GM23338 (cell line): Measurements from ENCODE around the gene SEC22A. TPM values are rescaled to one million over a fixed set of nuclear protein-coding genes. Genes with fewer than 3 reads are reported as not detected.
A peak's percentile ranks its signal among the peaks of the same experiment; 100 is the strongest.

Experiments
- ATAC-seq: fragments of 200-7000 bp; cut with Tn5 transposase; 3 replicates; pipeline ENCODE4 v1.9.1; 2020
- DNase-seq: peaks from one replicate; pipeline ENCODE4 v3.0.0-alpha.2; 2015; ENCODE audit warnings: low spot score
- H2AFZ ChIP-seq: fragments of 200-600 bp; sonication (generic); 2 replicates; pipeline ENCODE4 v1.8.0; 2016; ENCODE audit warnings: antibody characterized with exemption, mild to moderate bottlenecking, moderate library complexity
- H3F3A ChIP-seq: fragments of 200-600 bp; sonication (generic); replicated peaks from 2 replicates; pipeline ENCODE4 v1.8.0; 2017; ENCODE audit warnings: antibody characterized with exemption, mixed run types, low read depth
- H3K27ac ChIP-seq: fragments of 200-600 bp; sonication (generic); 2 replicates; pipeline ENCODE4 v1.6.1; 2016; ENCODE audit warnings: low read depth
- H3K27me3 ChIP-seq: fragments of 200-600 bp; sonication (generic); 2 replicates; pipeline ENCODE4 v1.8.0; 2016; ENCODE audit warnings: mild to moderate bottlenecking, mixed run types, moderate library complexity; ENCODE audit not compliant: insufficient read depth
- H3K36me3 ChIP-seq: fragments of 200-600 bp; sonication (generic); 2 replicates; pipeline ENCODE4 v1.8.0; 2016; ENCODE audit warnings: mild to moderate bottlenecking; ENCODE audit not compliant: insufficient read depth
- H3K4me1 ChIP-seq: fragments of 200-600 bp; sonication (generic); 2 replicates; pipeline ENCODE4 v1.8.0; 2016; ENCODE audit warnings: mild to moderate bottlenecking, moderate library complexity; ENCODE audit not compliant: insufficient read depth
- H3K4me2 ChIP-seq: fragments of 200-600 bp; sonication (generic); 2 replicates; pipeline ENCODE4 v1.7.1; 2017; ENCODE audit warnings: mixed run types
- H3K4me3 ChIP-seq: fragments of 200-600 bp; sonication (generic); 2 replicates; pipeline ENCODE4 v1.6.1; 2016; ENCODE audit warnings: mixed run types
- H3K79me2 ChIP-seq: fragments of 200-600 bp; sonication (generic); replicated peaks from 2 replicates; pipeline ENCODE4 v1.8.0; 2017; ENCODE audit warnings: mild to moderate bottlenecking; ENCODE audit not compliant: insufficient read depth
- H3K9me2 ChIP-seq: fragments of 200-600 bp; sonication (generic); 2 replicates; pipeline ENCODE4 v1.8.0; 2017; ENCODE audit not compliant: insufficient read depth
- H4K20me1 ChIP-seq: fragments of 200-600 bp; sonication (generic); replicated peaks from 2 replicates; pipeline ENCODE4 v1.8.0; 2017; ENCODE audit warnings: mild to moderate bottlenecking; ENCODE audit not compliant: insufficient read depth
- H3K27ac Mint-ChIP-seq: 2 replicates; pipeline ENCODE4 v1.8.0; 2020; ENCODE audit warnings: inconsistent platforms, mild to moderate bottlenecking, moderate library complexity, mixed read lengths
- H3K27me3 Mint-ChIP-seq: 3 replicates; pipeline ENCODE4 v1.8.0; 2022; ENCODE audit warnings: low read depth, mild to moderate bottlenecking, moderate library complexity, mixed read lengths, inconsistent platforms; ENCODE audit not compliant: insufficient read depth, poor library complexity
- H3K36me3 Mint-ChIP-seq: 3 replicates; pipeline ENCODE4 v1.8.0; 2021; ENCODE audit warnings: low read depth, mild to moderate bottlenecking, inconsistent platforms, moderate library complexity, mixed read lengths
- H3K4me1 Mint-ChIP-seq: 3 replicates; pipeline ENCODE4 v1.8.0; 2020; ENCODE audit warnings: mild to moderate bottlenecking, inconsistent platforms, mixed read lengths
- H3K4me3 Mint-ChIP-seq: 3 replicates; pipeline ENCODE4 v1.8.0; 2021; ENCODE audit warnings: moderate library complexity, mild to moderate bottlenecking, inconsistent platforms, mixed read lengths
- H3K9me3 Mint-ChIP-seq: 3 replicates; pipeline ENCODE4 v1.8.0; 2020; ENCODE audit warnings: moderate library complexity, mild to moderate bottlenecking, inconsistent platforms, mixed read lengths
- CREB1 ChIP-seq: fragments of 250-450 bp; sonication (Bioruptor Pico); IDR thresholded peaks from 2 replicates; pipeline ENCODE4 v1.5.0; 2020; ENCODE audit warnings: low read depth, mild to moderate bottlenecking, moderate library complexity
- CTCF ChIP-seq, 2 experiments: fragments of 200-600 bp in 1 of 2; sonication (generic) in 1 of 2; conservative IDR thresholded peaks; 2 replicates each; pipeline versions ENCODE4 v1.5.1 to v1.6.1; 2016 to 2017; ENCODE audit warnings: antibody characterized with exemption in 2 of 2, low read depth in 2 of 2, mild to moderate bottlenecking in 2 of 2, moderate library complexity in 1 of 2
- ETS1 ChIP-seq: IDR thresholded peaks from 2 replicates; pipeline ENCODE4 v1.6.1; 2016; ENCODE audit warnings: antibody characterized with exemption
- EZH2 ChIP-seq: fragments of 200-600 bp; sonication (generic); IDR thresholded peaks from one replicate; pipeline ENCODE4 v1.8.0; 2017; ENCODE audit warnings: antibody characterized with exemption, mild to moderate bottlenecking, low read depth; ENCODE audit not compliant: unreplicated experiment
- EZH2phosphoT487 ChIP-seq: fragments of 200-600 bp; sonication (generic); IDR thresholded peaks from one replicate; pipeline ENCODE4 v1.8.1; 2018; ENCODE audit warnings: antibody characterized with exemption; ENCODE audit not compliant: unreplicated experiment
- JUNB ChIP-seq: IDR thresholded peaks from one replicate; pipeline ENCODE4 v1.6.1; 2016; ENCODE audit warnings: antibody characterized with exemption; ENCODE audit not compliant: unreplicated experiment
- NANOG ChIP-seq: IDR thresholded peaks from 2 replicates; pipeline ENCODE4 v1.6.1; 2016; ENCODE audit warnings: antibody characterized with exemption, borderline replicate concordance
- POLR2AphosphoS5 ChIP-seq: IDR thresholded peaks from 2 replicates; pipeline ENCODE4 v1.6.1; 2016; ENCODE audit warnings: antibody characterized with exemption, low read depth
- REST ChIP-seq: IDR thresholded peaks from one replicate; pipeline ENCODE4 v1.6.1; 2018; ENCODE audit warnings: antibody characterized with exemption; ENCODE audit not compliant: unreplicated experiment
- STAT1 ChIP-seq: IDR thresholded peaks from one replicate; pipeline ENCODE4 v1.6.1; 2016; ENCODE audit warnings: antibody characterized with exemption; ENCODE audit not compliant: unreplicated experiment
- ZNF114 ChIP-seq: fragments of 250-450 bp; sonication (Bioruptor Pico); IDR thresholded peaks from 2 replicates; pipeline ENCODE4 v1.5.0; 2020; ENCODE audit warnings: mild to moderate bottlenecking, moderate library complexity
- ZNF331 ChIP-seq: fragments of 250-450 bp; sonication (Bioruptor Pico); IDR thresholded peaks from 2 replicates; pipeline ENCODE4 v1.5.0; 2020; ENCODE audit warnings: low read depth, mild to moderate bottlenecking, moderate library complexity
- ZNF462 ChIP-seq: fragments of 250-450 bp; sonication (Bioruptor Pico); IDR thresholded peaks from 2 replicates; pipeline ENCODE4 v1.5.0; 2020; ENCODE audit warnings: mild to moderate bottlenecking, moderate library complexity
- polyA plus RNA-seq: library from polyadenylated mRNA; unstranded; fragments of >200 nt; fragmentation: Nextera tagmentation; extraction: Ambion mirVana; gene quantifications from 2 replicates; pipeline ENCODE4 v1.2.1, GENCODE V29; 2016
- total RNA-seq: library from RNA; depleted of rRNA; stranded (reverse); fragments of >200 nt; shearing (Covaris generic); gene quantifications from 2 replicates; pipeline ENCODE4 v1.2.3, GENCODE V29; 2014

SEC22A gene
- total and polyA plus RNA-seq, 2 experiments from 2014 or later: 11.2 to 24.1 TPM

- Histone ChIP-seq H3K79me2 (peaks cover 8% of the 10 kb centered on the region), H3K27me3 (no peaks in the 10 kb centered on the region), H3K4me2 (peak overlapping the region; percentile 13)
Measured at GRCh38 chr3:123314359-123315270, 112.9 kb downstream of the SEC22A start.

More at GRCh38 chr3:123314359-123315270, 112.9 kb downstream of the SEC22A start:
- Histone ChIP-seq H3K36me3 (no peaks in the 10 kb centered on the region), H3F3A (peaks cover 22% of the 10 kb centered on the region), H3K27ac (peak overlapping the region; percentile 96), H4K20me1 (no peaks in the 10 kb centered on the region), H2AFZ (no peak overlapping the region), H3K4me1 (peaks cover 64% of the 10 kb centered on the region), H3K4me3 (peak overlapping the region; percentile 13; the same call in 1 of the 2 replicates), H3K9me2 (no peaks in the 10 kb centered on the region)
- peak overlapping the region; percentile 70 for H3K4me3 Mint-ChIP-seq
- H3K9me3 Mint-ChIP-seq: no peaks in the 10 kb centered on the region; the same call in 2 of the 3 replicates
- peak overlapping the region; percentile 99 for H3K27ac Mint-ChIP-seq
- H3K27me3 Mint-ChIP-seq: peaks cover 28% of the 10 kb centered on the region
- DNase-seq (peak; percentile 99), ATAC-seq (peak; percentile 87)
- peaks cover 6% of the 10 kb centered on the region for H3K36me3 Mint-ChIP-seq
- peaks cover 77% of the 10 kb centered on the region for H3K4me1 Mint-ChIP-seq
- TF ChIP-seq ZNF114 (CRISPR knock-in tag) (no peak; the same call in 1 of the 2 replicates), REST (no peak), ETS1 (no peak), JUNB (no peak), NANOG (peak; percentile 31; the same call in 1 of the 2 replicates), EZH2phosphoT487 (no peak), EZH2 (no peak), CREB1 (peak; percentile 49), ZNF462 (CRISPR knock-in tag) (peak; percentile 85; the same call in 1 of the 2 replicates), POLR2AphosphoS5 (peak; percentile 44), STAT1 (no peak), CTCF (conservative IDR thresholded peaks at IDR 0.05; ENCODE audit: low read depth in 2 of 2) (peak; percentile 35 to 36), ZNF331 (CRISPR knock-in tag) (no peak)
